Activated T-cell treated with anti-CD3 and anti-CD28 coated beads, Interleukin-2, amount 50 U/mL, for 4 hours (primary cell): Measurements from ENCODE around the gene VHLL. TPM values are rescaled to one million over a fixed set of nuclear protein-coding genes. Genes with fewer than 3 reads are reported as not detected.
"Not testable (repeated sequence)": the region's sequence is repeated elsewhere in the genome, so short reads cannot be mapped to it uniquely, and the experiment has no call there.

Source experiments
- ATAC-seq, 2 donors: fragments of 200-7000 bp; cut with Tn5 transposase; one replicate each; pipeline ENCODE4 v1.10.0; 2021
- DNase-seq: peaks from one replicate; pipeline ENCODE4 v3.0.0-alpha.2; 2020
- H3K27me3 Mint-ChIP-seq: one replicate; pipeline ENCODE4 v1.8.0; 2021; ENCODE audit warnings: low read depth, mixed read lengths
- H3K36me3 Mint-ChIP-seq: one replicate; pipeline ENCODE4 v1.8.0; 2022; ENCODE audit warnings: mixed read lengths; ENCODE audit not compliant: insufficient read depth
- H3K4me1 Mint-ChIP-seq: one replicate; pipeline ENCODE4 v1.8.0; 2021; ENCODE audit warnings: low read depth, mixed read lengths
- H3K4me3 Mint-ChIP-seq: one replicate; pipeline ENCODE4 v1.8.0; 2021; ENCODE audit warnings: mild to moderate bottlenecking, moderate library complexity, mixed read lengths
- H3K9me3 Mint-ChIP-seq: one replicate; pipeline ENCODE4 v1.8.0; 2021; ENCODE audit warnings: mixed read lengths
- total RNA-seq, 3 donors: library from RNA; stranded (reverse); gene quantifications; one replicate each; pipeline ENCODE4 v1.2.1, GENCODE V29; 2021

VHLL gene
- total RNA-seq = under 1 TPM in 1 of 3 donors, not detected in 2; 0.42 TPM

GRCh38 chr1:156298852-156299357, at the start of gene VHLL:
Gene VHLL (minus strand): TSS chr1:156299307. CDS start chr1:156299189, 118 bp downstream.
- Mint-ChIP-seq H3K9me3 (no peaks in the 10 kb centered on the region), H3K4me1 (peaks cover 18% of the 10 kb centered on the region), H3K27me3 (no peaks in the 10 kb centered on the region), H3K36me3 (no peaks in the 10 kb centered on the region), H3K4me3 (no peak within 1 kb of the TSS)
- DNase-seq (no peak), ATAC-seq (no peak)

DNA sequence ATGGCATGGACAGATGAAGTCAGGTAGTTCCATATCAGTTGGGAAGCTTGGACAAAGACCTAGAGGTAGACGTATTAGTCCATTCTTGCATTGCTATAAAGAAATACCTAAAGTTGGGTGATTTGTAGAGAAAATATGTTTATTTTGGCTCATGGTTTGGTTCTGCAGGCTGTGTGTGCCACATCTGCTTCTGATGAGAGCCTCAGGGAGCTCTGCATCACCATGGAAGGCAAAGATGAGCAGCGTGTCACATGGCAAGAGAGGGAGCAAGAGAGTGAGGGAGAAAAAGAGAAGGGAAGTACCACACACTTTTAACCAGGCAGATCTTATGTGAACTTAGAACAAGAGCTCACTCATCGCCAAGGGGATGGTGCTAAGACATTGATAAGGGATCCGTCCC, 48.2 kb upstream of the VHLL start:
- no peaks in the 10 kb centered on the region for H3K36me3 Mint-ChIP-seq
- DNase-seq = no peak
- H3K4me3 Mint-ChIP-seq = no peak overlapping the region
- no peak for ATAC-seq
- no peaks in the 10 kb centered on the region for H3K9me3 Mint-ChIP-seq
- H3K4me1 Mint-ChIP-seq = no peaks in the 10 kb centered on the region
- H3K27me3 Mint-ChIP-seq = peaks cover 16% of the 10 kb centered on the region

DNA sequence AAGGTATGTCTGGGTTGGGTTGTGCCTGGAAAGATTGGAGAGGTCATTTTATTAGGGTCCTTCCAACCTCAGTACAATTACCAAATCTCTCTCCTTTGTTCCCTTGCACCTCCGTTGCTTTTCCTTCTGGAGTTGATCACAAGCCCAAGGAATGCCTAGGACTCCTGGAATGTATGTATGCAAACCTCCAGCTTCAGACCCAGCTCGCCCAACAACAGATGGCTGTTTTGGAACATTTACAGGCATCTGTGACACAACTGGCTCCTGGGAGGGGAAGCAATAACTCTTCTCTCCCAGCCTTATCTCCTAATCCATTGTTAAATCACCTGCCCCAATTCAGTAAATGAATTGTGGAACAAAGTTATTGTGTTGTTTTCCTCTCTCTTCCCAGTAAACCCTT, 47.5 kb upstream of the VHLL start:
- peaks cover 16% of the 10 kb centered on the region for H3K27me3 Mint-ChIP-seq
- no peak for DNase-seq
- H3K4me3 Mint-ChIP-seq = no peak overlapping the region
- H3K4me1 Mint-ChIP-seq = no peaks in the 10 kb centered on the region
- no peaks in the 10 kb centered on the region for H3K9me3 Mint-ChIP-seq
- no peaks in the 10 kb centered on the region for H3K36me3 Mint-ChIP-seq
- no peak for ATAC-seq

- not testable (repeated sequence) for H3K4me1 Mint-ChIP-seq, H3K4me3 Mint-ChIP-seq, H3K9me3 Mint-ChIP-seq, H3K36me3 Mint-ChIP-seq, DNase-seq, ATAC-seq
- H3K27me3 Mint-ChIP-seq = peaks cover 16% of the 10 kb centered on the region
Measured at GRCh38 chr1:156346035-156346434, 46.9 kb upstream of the VHLL start.

DNA sequence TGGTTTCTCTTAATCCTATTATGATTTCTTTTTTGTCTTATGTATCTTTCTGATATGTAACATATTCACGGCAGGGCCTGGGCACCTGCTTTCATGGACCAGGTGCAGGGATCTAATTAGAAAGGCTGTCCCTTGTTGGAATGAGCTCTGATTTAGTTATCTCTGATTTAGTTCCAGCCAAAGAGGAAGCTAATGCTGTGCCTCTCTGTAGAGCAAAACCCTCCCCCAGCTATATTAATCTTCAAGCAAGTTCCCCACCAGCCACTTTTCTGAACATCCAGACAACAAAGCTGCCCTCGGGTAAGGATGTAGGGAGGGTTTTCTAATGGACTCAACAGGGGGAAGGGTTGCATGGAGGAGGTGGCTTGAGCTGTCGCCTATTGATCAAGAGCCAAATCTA, 45.3 kb upstream of the VHLL start:
- Mint-ChIP-seq H3K27me3 (peaks cover 16% of the 10 kb centered on the region), H3K4me3 (no peak overlapping the region), H3K36me3 (no peaks in the 10 kb centered on the region), H3K9me3 (no peaks in the 10 kb centered on the region), H3K4me1 (peaks cover under 1% of the 10 kb centered on the region)
- DNase-seq (no peak), ATAC-seq (no peak)

GRCh38 chr1:156342166-156342955, 43.3 kb upstream of the VHLL start:
- DNase-seq (no peak), ATAC-seq (no peak)
- Mint-ChIP-seq H3K36me3 (peaks cover 5% of the 10 kb centered on the region), H3K27me3 (peaks cover 16% of the 10 kb centered on the region), H3K9me3 (no peaks in the 10 kb centered on the region), H3K4me1 (peaks cover 7% of the 10 kb centered on the region), H3K4me3 (no peak overlapping the region)

GRCh38 chr1:156338180-156338976, 39.3 kb upstream of the VHLL start, which contains the start of the genes CCT3 and TSACC:
Gene CCT3 (minus strand): TSS chr1:156338292. CDS start chr1:156338184, 108 bp downstream.
Gene TSACC (plus strand): TSS chr1:156338526. CDS start chr1:156339758, 1,232 bp downstream.
- Mint-ChIP-seq H3K36me3 (peaks cover 33% of the 10 kb centered on the region), H3K4me1 (peaks cover 30% of the 10 kb centered on the region), H3K9me3 (no peaks in the 10 kb centered on the region), H3K27me3 (no peaks in the 10 kb centered on the region), H3K4me3 (peak within 1 kb of the TSS; percentile 100)
- ATAC-seq (peak; percentile 97), DNase-seq (peak; percentile 99)

GRCh38 chr1:156337888-156338179, 38.7 kb upstream of the VHLL start:
- H3K9me3 Mint-ChIP-seq = no peaks in the 10 kb centered on the region
- DNase-seq (peak; percentile 28), ATAC-seq (no peak)
- H3K27me3 Mint-ChIP-seq = no peaks in the 10 kb centered on the region
- peaks cover 30% of the 10 kb centered on the region for H3K4me1 Mint-ChIP-seq
- peaks cover 34% of the 10 kb centered on the region for H3K36me3 Mint-ChIP-seq
- H3K4me3 Mint-ChIP-seq = peak overlapping the region; percentile 100

- Mint-ChIP-seq H3K9me3 (no peaks in the 10 kb centered on the region), H3K4me3 (peak overlapping the region; percentile 100), H3K27me3 (no peaks in the 10 kb centered on the region), H3K4me1 (peaks cover 30% of the 10 kb centered on the region), H3K36me3 (peaks cover 34% of the 10 kb centered on the region)
- DNase-seq (no peak), ATAC-seq (peak in 1 of 2 donors; percentile 1)
Measured at GRCh38 chr1:156337052-156337887, 38.2 kb upstream of the VHLL start.

- DNase-seq = no peak
- H3K4me1 Mint-ChIP-seq = peaks cover 30% of the 10 kb centered on the region
- H3K27me3 Mint-ChIP-seq = no peaks in the 10 kb centered on the region
- no peak for ATAC-seq
- H3K9me3 Mint-ChIP-seq = no peaks in the 10 kb centered on the region
- peak overlapping the region; percentile 100 for H3K4me3 Mint-ChIP-seq
- H3K36me3 Mint-ChIP-seq = peaks cover 34% of the 10 kb centered on the region
Measured at GRCh38 chr1:156336242-156336641, 37.1 kb upstream of the VHLL start.

DNA sequence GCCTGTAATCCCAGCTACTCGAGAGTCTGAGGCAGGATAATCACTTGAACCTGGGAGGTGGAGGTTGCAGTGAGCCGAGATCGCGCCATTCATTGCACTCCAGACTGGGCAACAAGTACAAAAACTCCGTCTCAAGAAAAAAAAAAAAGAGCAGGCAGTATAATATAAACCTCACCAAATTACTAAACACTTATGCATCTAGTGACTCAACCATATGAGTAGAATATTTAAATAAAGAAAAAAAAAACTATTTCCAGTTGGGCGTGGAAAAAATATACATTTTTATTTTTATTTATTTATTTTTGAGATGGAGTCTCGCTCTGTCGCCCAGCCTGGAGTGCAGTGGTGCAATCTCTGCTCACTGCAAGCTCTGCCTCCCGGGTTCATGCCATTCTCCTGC, 24.1 kb upstream of the VHLL start:
- not testable (repeated sequence) for H3K4me3 Mint-ChIP-seq, H3K4me1 Mint-ChIP-seq, DNase-seq, H3K9me3 Mint-ChIP-seq, H3K27me3 Mint-ChIP-seq, ATAC-seq
- peaks cover 23% of the 10 kb centered on the region for H3K36me3 Mint-ChIP-seq

DNA sequence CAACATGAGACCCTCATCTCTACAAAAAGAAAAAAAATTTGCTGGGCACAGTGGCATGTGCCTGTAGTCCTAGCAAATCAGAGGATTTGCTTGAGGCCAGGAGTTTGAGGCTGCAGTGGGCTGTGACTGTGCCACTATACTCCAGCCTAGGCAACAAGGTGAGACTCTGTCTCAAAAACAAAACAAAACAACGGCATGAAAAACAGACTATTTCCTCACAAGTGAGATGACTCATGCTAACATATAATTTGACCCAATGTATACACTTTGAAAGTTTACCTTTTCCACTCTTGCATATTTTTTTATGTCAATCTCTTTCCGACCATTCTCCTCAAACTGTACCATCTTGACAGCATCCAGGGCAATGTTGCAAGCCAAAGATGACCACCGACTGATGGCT, 21.5 kb upstream of the VHLL start:
- Mint-ChIP-seq H3K27me3 (no peaks in the 10 kb centered on the region), H3K4me3 (no peak overlapping the region), H3K36me3 (peaks cover 34% of the 10 kb centered on the region), H3K9me3 (no peaks in the 10 kb centered on the region), H3K4me1 (no peaks in the 10 kb centered on the region)
- no peak for DNase-seq
- no peak for ATAC-seq

GRCh38 chr1:156319664-156320063, 20.6 kb upstream of the VHLL start:
- no peaks in the 10 kb centered on the region for H3K9me3 Mint-ChIP-seq
- H3K4me1 Mint-ChIP-seq = no peaks in the 10 kb centered on the region
- no peak overlapping the region for H3K4me3 Mint-ChIP-seq
- ATAC-seq = no peak
- H3K27me3 Mint-ChIP-seq = no peaks in the 10 kb centered on the region
- peaks cover 34% of the 10 kb centered on the region for H3K36me3 Mint-ChIP-seq
- no peak for DNase-seq

DNA sequence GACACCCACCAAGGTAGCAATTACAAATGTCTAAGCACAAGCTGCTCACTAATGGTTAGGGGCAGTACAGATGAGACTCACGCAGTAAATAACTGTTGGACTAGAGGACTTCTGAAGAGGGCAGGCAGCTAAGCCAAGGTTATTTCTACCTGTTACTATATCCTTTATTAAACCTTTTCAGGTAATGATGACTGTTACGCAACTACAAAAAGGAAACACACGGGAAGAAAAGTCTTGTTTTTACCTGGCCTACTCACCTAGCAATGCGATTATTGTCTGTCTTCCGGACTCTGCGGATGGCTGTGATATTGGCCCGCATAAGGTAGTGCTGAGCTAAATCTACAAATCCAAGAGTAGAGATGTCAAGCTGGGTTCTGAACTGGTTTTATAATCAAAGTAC, 17.8 kb upstream of the VHLL start:
- Mint-ChIP-seq H3K4me1 (no peaks in the 10 kb centered on the region), H3K9me3 (no peaks in the 10 kb centered on the region), H3K36me3 (peaks cover 36% of the 10 kb centered on the region), H3K4me3 (no peak overlapping the region), H3K27me3 (no peaks in the 10 kb centered on the region)
- DNase-seq (no peak), ATAC-seq (no peak)
